ENCODE results near the gene ELP5.

ELP5 gene

DNA sequence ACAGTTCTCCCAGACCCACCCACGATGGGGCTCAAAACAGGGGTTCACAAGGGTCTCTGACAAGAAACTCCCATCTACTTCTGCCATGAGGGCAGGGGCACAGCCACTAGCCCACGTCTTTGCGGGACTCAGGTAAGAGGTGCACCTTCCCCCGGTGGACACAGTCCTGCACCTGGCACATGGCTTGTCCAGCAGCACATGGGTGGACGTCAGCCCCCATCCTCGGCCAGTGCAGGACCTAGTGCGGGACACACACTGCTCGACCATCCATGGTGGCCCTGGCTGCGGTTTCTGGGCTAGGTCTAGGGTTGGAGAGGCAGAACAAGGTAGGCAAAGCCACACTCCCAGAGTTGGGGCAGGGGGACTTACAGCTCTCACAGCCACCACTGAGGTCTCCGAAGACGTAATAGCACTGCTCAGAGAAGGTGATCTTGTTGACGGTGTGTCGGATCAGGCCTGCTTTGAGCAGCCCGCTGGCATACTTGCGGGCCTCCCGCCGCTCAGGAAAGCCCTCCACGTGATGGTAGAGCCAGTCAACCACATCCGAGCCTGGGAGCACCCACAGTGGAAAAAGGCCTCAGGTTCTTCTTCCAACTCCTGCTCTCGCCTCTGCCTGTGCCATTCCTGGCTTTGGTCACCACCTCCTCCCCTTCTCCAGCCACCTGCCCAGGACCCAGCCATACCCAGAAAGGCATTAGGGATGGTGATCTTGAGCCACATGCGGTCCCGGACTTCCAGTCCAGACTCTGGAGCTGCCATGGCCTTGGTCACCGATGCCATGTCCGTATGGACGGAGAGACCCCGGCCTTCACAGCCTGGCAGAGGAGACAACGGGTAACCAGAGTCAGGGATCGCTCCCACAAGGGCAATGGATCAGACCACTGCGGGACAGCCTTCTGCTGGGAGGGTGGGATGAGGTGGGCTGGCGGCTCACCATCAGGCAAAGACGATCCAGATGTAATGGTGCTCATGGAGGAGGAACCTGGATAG lies 25.0 kb upstream of the ELP5 start:
- TF ChIP-seq, protein P1, sequence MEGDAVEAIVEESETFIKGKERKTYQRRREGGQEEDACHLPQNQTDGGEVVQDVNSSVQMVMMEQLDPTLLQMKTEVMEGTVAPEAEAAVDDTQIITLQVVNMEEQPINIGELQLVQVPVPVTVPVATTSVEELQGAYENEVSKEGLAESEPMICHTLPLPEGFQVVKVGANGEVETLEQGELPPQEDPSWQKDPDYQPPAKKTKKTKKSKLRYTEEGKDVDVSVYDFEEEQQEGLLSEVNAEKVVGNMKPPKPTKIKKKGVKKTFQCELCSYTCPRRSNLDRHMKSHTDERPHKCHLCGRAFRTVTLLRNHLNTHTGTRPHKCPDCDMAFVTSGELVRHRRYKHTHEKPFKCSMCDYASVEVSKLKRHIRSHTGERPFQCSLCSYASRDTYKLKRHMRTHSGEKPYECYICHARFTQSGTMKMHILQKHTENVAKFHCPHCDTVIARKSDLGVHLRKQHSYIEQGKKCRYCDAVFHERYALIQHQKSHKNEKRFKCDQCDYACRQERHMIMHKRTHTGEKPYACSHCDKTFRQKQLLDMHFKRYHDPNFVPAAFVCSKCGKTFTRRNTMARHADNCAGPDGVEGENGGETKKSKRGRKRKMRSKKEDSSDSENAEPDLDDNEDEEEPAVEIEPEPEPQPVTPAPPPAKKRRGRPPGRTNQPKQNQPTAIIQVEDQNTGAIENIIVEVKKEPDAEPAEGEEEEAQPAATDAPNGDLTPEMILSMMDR (IDR thresholded peaks at IDR 0.05; ENCODE audit: low read depth, low read length, poor library complexity, severe bottlenecking), result no peak
- no peak for TF ChIP-seq EZH2phosphoT487 (IDR thresholded peaks at IDR 0.05; ENCODE audit: borderline replicate concordance, low read length)
- H3K36me3 ChIP-seq (ENCODE audit: control insufficient read depth, low read length), result peaks cover 94% of the 10 kb centered on the region
- peaks cover 3% of the 10 kb centered on the region for H4K20me1 ChIP-seq (ENCODE audit: control insufficient read depth, insufficient read depth, low read depth, low read length)
- no peaks in the 10 kb centered on the region for H3K27me3 ChIP-seq (ENCODE audit: control insufficient read depth, low read length)
- H3F3A ChIP-seq (ENCODE audit: control insufficient read depth, insufficient read depth), result peaks cover 7% of the 10 kb centered on the region
- no peak overlapping the region for H3K27ac ChIP-seq (ENCODE audit: low read depth, low read length)
- no peak overlapping the region for H3K4me3 ChIP-seq (ENCODE audit: low read length)
- H3K9me2 ChIP-seq (replicated peaks; ENCODE audit: control insufficient read depth, low read length), result no peaks in the 10 kb centered on the region
- peaks cover 4% of the 10 kb centered on the region for H3K4me1 ChIP-seq (ENCODE audit: control insufficient read depth, low read length)
- H3K4me2 ChIP-seq (ENCODE audit: low read length), result no peak overlapping the region
- peaks cover 23% of the 10 kb centered on the region for H3K79me2 ChIP-seq (ENCODE audit: control insufficient read depth, low read length)
- H3K9me3 ChIP-seq (ENCODE audit: control insufficient read depth, insufficient read depth, low read length), result no peaks in the 10 kb centered on the region

DNA sequence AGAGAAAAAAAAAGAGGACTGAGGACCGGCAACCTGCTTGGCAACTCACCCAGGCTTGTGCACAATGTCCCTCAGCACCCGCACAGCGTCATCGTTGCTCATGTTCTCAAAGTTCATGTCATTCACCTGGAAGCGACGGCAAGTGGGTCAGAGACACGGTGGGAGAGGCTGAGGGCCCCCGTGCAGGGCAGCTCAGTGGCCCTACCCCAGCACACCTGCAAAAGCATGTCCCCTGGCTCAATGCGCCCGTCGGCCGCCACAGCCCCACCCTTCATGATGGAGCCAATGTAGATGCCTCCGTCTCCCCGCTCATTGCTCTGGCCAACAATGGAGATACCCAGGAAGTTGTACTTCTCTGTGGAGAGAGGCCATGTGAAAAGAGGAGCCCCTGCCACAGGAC lies 23.1 kb upstream of the ELP5 start:
- Histone ChIP-seq H3K9me2 (replicated peaks; ENCODE audit: control insufficient read depth, low read length) (no peaks in the 10 kb centered on the region), H3K36me3 (ENCODE audit: control insufficient read depth, low read length) (peaks cover 91% of the 10 kb centered on the region), H3K9me3 (ENCODE audit: control insufficient read depth, insufficient read depth, low read length) (no peaks in the 10 kb centered on the region), H3K4me3 (ENCODE audit: low read length) (no peak overlapping the region), H3K79me2 (ENCODE audit: control insufficient read depth, low read length) (peaks cover 42% of the 10 kb centered on the region), H3K4me2 (ENCODE audit: low read length) (no peak overlapping the region), H3K27ac (ENCODE audit: low read depth, low read length) (no peak overlapping the region), H3F3A (ENCODE audit: control insufficient read depth, insufficient read depth) (0 out of 2 replicates have a peak, but pooled peaks cover 3% of the 10 kb centered on the region), H3K27me3 (ENCODE audit: control insufficient read depth, low read length) (no peaks in the 10 kb centered on the region), H4K20me1 (ENCODE audit: control insufficient read depth, insufficient read depth, low read depth, low read length) (peaks cover 9% of the 10 kb centered on the region), H3K4me1 (ENCODE audit: control insufficient read depth, low read length) (peaks cover 12% of the 10 kb centered on the region)
- no peak for TF ChIP-seq EZH2phosphoT487 (IDR thresholded peaks at IDR 0.05; ENCODE audit: borderline replicate concordance, low read length)
- TF ChIP-seq, protein P1 (IDR thresholded peaks at IDR 0.05; ENCODE audit: low read depth, low read length, poor library complexity, severe bottlenecking), result no peak

DNA sequence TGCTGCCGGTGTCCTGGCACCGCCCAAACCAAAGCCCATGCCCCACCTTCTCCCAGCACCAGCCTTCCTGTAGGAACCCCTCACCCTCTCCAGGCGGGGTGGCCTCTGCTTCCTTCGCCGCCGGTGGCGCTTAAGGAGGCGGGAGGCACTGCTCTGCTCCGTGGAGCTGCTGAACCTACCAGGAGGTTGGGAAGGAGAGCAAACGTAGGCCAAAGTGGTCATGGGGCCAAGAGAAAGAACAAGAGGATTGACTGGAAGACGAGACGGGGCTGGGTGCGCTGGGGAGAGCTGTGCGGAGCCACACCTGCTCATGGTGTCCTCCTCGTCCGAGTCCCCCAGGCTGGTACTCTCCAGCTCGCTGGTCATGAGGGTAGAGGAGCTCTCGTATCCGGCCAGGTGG lies 22.5 kb upstream of the ELP5 start:
- H3K36me3 ChIP-seq (ENCODE audit: control insufficient read depth, low read length), result peaks cover 90% of the 10 kb centered on the region
- H3K27ac ChIP-seq (ENCODE audit: low read depth, low read length), result no peak overlapping the region
- H3K79me2 ChIP-seq (ENCODE audit: control insufficient read depth, low read length), result peaks cover 44% of the 10 kb centered on the region
- 0 out of 2 replicates have a peak, but pooled peaks cover 3% of the 10 kb centered on the region for H3F3A ChIP-seq (ENCODE audit: control insufficient read depth, insufficient read depth)
- H3K9me2 ChIP-seq (replicated peaks; ENCODE audit: control insufficient read depth, low read length), result no peaks in the 10 kb centered on the region
- TF ChIP-seq EZH2phosphoT487 (IDR thresholded peaks at IDR 0.05; ENCODE audit: borderline replicate concordance, low read length), result no peak
- TF ChIP-seq, protein P1 (IDR thresholded peaks at IDR 0.05; ENCODE audit: low read depth, low read length, poor library complexity, severe bottlenecking), result no peak
- peaks cover 9% of the 10 kb centered on the region for H4K20me1 ChIP-seq (ENCODE audit: control insufficient read depth, insufficient read depth, low read depth, low read length)
- no peak overlapping the region for H3K4me2 ChIP-seq (ENCODE audit: low read length)
- H3K4me1 ChIP-seq (ENCODE audit: control insufficient read depth, low read length), result peaks cover 12% of the 10 kb centered on the region
- H3K4me3 ChIP-seq (ENCODE audit: low read length), result no peak overlapping the region
- no peaks in the 10 kb centered on the region for H3K9me3 ChIP-seq (ENCODE audit: control insufficient read depth, insufficient read depth, low read length)
- no peaks in the 10 kb centered on the region for H3K27me3 ChIP-seq (ENCODE audit: control insufficient read depth, low read length)

Measured in DOHH2 (cell line).